ENCODE measurements around the gene SMIM43.
"Not testable (repeated sequence)": the region's sequence is repeated elsewhere in the genome, so short reads cannot be mapped to it uniquely, and the experiment has no call there.

The SMIM43 gene

DNA sequence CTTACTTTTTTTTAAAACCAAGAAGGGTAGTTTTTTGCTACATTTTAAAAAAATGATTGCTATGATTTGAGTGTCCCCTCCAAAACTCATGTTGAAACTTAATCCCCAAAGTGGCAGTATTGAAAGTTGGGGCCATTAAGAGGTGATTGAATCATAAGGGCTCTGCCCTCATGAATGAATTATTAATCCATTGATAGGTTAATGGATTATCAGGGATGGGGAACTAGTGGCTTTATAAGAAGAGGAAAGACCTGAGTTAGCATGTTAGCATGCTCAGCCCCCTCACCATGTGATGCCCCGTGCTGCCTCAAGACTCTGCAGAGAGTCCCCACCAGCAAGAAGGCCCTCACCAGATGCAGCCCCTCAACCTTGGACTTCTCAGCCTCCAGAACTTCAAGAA, 31.0 kb downstream of the SMIM43 start:
- no peak for DNase-seq

DNA sequence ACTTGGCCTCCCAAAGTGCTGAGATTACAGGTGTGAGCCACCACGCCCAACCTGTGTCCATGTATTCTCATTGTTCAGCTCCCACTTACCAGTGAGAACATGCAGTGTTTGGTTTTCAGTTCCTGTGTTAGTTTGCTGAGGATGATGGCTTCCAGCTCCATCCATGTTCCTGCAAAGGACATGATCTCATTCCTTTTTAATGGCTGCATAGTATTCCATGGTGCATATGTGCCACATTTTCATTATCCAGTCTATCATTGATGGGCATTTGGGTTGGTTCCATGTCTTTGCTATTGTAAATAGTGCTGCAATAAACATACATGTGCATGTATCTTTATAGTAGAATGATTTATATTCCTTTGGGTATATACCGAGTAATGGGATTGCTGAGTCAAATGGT, 35.2 kb downstream of the SMIM43 start:
- not testable (repeated sequence) for DNase-seq

DNA sequence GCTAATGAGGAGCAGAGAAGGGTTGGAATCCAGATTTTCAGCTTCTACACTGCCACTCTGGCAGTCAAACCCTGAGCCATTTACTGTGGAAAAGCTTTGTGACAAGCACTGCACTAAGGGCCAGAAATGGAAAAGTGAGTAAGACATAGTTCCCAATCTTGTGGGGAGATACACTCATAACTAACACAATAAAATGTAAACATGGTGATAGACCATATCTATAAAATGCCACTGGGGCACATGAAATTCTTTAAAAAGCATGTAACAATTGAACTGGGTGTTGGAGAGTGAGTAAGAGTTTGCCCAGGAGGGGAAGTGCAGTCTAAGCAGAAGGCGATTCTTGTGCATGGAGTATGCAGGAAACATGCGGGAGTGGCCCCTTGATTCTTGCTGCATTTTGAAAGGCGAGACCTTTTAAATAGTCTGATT, 36.2 kb downstream of the SMIM43 start:
- no peak for DNase-seq

DNA sequence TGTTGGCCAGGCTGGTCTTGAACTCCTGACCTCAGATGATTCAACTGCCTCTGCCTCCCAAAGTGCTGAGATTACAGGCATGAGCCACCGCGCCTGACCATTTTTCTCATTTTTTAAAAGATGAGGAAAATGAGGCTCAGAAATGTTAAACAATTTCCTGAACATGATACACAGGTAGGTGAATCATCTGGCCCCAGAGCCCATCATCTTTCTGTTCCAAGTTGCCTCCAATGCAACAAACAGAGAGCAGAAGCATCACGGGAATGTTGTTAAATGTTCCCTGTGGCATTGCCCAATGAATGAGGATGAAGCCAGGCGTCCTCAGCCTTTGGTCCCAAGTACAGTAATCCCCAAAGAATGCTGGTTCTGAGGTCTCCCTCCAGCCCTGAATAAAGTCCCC, 36.9 kb downstream of the SMIM43 start:
- no peak for DNase-seq

DNA sequence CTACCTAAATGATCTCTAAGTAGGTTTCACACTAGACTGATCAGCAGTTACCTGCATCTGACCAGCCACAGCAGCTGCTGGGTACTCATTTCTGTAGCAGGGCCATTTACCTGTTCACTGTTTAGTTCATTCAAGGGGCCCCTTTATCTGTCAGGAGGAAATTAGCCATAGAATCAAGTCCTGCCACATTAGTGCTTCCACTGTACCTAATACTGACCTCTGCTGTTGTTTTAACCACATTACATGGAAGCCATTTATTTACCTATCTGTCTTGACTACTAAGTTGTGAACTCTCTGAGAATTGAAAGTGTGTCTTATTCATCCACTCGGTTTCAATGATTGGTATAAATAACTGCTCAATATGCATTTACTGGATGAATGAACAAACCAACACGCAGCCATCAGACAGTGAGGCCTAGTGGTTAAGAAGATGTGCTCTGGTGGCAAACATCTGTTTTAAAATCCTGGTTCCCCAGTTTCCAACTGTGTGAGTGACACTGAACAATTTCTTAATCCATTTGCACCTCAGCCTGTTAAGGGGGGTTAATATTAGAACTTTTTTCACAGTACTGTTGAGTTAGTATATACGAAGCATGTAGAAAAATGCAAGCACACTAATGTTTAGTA, 38.2 kb downstream of the SMIM43 start:
- DNase-seq, result peak; percentile 31

DNA sequence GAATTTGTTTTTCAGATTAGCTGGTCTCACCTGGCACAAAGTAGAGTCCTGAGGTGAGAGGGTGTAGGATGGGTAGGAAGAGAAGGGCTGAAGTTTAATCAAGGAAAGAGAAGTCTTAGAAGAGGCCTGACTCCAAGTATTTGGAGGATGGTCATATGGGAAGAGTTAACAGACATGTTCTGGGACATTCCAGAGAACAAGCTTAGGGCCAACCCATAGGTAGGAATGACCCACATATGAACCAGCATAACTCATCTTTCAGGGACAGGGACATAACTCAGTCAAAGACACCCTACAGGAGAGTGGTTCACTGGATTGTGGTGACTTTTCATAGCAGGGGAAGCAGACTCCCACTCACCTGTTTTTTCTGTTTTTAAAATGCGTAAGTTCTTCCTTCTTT, 40.3 kb downstream of the SMIM43 start:
- DNase-seq, result no peak

DNA sequence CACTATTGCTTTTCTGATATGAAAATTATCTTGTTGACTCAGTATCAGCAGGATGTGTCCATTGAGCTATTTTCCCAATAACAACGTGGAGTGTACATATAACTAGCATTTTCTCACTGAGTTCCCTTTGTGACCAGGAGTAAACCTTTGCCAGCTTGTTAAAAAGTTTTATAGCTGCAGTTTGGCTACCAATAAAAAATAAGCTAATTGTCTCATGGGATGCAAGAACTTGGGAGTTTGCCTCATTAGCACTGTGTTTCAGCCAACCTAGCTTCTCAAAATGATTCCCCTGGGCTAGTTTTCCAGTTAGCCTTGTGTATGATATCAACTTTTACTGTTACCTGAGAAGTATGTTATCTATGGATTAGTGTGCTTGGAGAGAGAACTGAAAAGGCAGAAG, 43.3 kb downstream of the SMIM43 start:
- no peak for DNase-seq

DNA sequence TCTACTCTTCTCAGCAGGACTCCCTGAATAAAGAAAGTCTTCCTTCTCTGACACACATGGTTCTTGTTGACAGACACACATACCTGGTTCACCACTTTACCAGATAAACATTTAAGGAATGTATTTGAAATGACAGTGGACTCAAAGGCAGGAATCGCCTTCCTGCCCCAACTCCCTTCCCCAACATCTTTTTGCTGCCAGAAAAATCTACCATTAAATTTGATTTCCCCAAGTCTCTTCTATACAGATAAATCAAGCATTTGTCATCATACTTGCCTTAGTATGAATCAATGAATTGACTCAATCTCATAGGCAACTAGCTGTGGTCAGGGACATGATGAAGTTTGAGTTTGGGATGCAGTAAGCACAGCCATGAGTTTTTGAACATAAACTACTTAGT, 44.9 kb downstream of the SMIM43 start:
- no peak for DNase-seq

DNA sequence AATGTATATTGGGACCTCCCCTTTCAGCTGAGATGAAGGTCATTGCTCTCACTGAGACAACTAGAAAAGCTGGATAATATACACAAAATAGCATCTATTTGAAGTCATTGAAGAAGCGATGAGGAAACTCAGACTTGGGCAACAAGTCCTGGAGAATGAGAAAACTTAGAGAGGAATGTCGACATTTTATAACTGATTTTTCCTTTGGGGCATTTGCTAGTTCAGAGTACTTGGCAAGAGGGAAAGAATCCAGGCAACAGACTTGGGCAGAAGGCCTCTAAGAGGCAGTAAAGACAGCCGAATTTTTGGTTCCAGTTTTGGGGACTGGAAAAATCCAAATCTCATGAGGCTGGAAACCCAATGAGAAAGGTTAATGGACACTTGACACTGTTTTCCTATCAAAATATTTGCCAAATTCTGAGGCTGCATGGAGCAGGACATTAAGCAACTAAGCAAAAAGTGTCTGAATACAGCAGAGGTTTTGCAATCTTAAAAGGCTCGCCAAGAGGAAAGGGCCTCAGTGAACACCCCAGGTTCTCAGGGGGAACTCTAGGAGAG, 47.2 kb downstream of the SMIM43 start:
- DNase-seq, result no peak

DNA sequence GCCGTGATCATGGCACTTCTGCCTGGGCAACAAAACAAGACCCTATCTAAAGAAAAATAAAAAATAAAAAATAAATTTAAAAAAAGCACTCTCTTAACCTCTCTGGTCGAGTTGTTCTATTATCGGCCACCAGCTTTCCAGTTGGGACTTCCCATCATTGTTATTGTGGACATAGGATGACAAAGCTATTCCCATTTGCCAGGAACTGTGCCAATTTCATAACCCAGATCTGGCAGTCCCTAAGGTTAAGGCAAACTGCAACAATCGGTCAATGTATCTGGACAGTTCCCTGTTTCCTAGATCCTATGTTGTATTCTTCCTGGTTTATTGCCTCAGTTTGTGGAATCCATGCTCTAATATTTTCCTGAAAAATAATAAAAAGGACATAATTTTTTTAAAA, 50.4 kb downstream of the SMIM43 start:
- DNase-seq, result no peak

DNA sequence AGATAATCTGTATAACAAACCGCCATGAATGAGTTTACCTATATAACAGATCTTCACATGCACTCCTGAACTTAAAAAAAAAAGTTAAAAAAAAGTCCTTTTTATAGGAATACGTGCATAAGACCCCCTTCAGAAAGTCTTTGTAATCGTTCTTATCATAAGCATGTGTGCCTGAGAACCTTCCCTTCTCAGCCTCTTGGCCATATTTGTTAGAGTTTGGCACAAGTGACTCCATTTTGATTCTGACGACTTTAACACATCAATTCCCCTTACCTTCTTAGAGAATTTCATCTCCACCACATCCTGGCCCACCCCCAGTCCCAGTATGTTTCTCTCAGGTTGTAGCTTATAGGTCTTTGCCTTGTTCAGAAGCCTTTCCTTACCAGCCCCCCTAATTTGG, 52.2 kb downstream of the SMIM43 start:
- no peak for DNase-seq

DNA sequence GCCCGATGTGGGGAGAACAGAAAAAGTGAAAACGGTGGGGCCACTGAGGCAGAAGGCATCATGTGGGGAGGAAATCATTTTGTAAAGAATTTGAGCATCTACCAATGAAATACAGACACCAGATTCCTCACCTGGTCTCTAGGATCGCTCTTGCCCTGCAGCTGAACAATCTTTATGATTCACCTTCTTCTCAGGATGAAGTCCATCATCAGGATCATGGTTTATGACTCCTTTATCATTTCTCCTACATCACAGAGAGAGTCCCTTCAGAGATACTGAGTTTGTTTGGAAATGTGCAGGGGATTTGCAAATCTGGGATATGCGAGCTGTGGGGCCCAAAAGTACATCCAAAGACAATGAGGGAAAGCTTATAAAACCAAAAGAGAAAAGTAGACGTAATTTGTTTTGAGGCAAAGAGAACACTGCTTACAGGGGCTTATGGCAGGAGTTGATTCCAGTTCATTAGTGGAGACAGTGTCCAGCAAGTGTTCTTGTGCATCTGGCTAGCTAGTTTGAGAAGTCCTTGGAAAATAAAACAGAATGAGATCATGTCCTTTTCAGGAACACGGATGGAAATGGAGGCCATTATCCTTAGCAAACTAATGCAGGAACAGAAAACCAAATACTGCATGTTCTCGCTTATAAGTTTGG, 52.8 kb downstream of the SMIM43 start:
- no peak for DNase-seq

DNA sequence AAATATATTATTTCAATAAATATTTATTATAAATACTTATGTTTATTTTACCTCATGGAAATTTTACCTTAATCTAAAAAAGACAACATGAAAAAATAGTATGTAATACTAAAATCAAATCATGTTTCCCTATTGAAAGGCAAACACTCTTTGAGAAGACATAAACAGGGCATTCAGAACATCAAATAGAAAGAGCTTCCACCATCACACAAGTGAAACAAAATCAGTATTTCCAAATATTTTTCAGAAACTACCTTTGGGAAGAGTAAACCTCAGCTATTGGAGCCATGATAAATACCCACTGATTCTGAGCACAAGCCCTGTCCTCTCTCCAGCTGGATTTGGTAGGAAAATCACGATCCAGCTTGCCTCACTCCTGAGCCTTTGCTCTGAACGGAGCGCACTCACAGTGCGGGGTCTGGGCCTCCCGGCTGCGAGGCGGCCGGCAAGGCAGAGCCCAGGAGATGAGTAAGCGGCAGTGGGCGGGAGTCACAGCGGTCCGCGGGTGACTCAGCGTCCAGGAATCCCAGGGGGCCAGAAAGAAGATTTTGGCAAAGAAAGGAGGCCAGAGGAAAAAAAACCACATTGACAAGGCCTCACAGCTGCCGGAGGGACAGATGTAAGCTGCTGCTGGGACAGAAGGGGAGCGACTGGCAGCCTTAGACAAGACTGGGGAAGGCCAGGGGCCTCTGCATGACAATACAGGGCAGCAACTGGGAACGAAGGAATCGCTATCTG, 53.5 kb downstream of the SMIM43 start:
- DNase-seq, result no peak

DNA sequence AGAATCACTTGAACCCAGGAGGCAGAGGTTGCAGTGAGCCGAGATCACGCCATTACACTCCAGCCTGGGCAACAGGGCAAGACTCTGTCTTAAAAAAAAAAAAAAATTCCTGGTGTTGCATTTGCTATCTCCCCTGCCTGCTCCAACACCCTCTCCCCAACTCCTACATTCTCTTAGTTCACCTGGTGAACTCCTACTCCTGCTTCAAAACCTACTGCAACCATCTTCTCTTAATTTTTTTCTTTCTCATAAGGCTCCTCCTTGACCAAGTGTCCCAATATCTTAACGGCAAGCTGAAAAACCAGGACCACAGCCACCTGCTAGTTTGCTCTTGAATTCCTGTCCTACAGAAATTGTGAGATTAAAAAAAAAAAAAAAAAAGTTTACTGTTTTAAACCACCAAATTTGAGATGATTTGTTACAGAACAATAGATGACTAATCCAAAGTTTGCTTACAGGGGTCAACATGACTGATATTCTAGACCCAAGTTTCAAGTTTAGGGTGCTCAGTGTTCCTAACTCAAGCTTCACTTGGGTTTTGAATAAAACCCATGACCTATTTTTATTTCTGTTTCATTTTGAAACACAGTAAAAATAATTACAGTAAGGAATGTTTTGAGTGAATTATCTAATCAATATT, 55.1 kb downstream of the SMIM43 start:
- no peak for DNase-seq

Data from NCI-H1105 treated with DMSO at 0.1 percent for 48 hours (cell line).